AG04450 (cell line): ENCODE data around the gene IQCK. TPM values are rescaled to one million over a fixed set of nuclear protein-coding genes. Genes with fewer than 3 reads are reported as not detected.

Experiments
- CTCF ChIA-PET: fragments of 300-600, 350-600 bp; formaldehyde crosslinking; extraction: SDS; loops from one replicate; lab custom pipeline; 2022; ENCODE audit warnings: antibody characterized with exemption, inconsistent platforms; lab: Charles Lee
- POLR2A ChIA-PET: fragments of 350-600 bp; formaldehyde crosslinking; extraction: SDS; loops from one replicate; lab custom pipeline; 2021; ENCODE audit warnings: antibody characterized with exemption, inconsistent platforms; lab: Yijun Ruan, JAX
- DNase-seq: peaks from one replicate; pipeline ENCODE4 v3.0.0-alpha.2; 2011; ENCODE audit warnings: low read depth, low spot score
- H3K27ac ChIP-seq: one replicate; pipeline ENCODE4 v1.5.1; 2012; ENCODE audit warnings: low read depth, low read length, control low read depth
- H3K27me3 ChIP-seq: one replicate; pipeline ENCODE4 v1.6.0; 2012; ENCODE audit warnings: low read length; ENCODE audit not compliant: control insufficient read depth, insufficient read depth
- H3K4me3 ChIP-seq: 2 replicates; pipeline ENCODE4 v1.5.1; 2011; ENCODE audit warnings: mild to moderate bottlenecking, low read depth, low read length, control low read depth
- H3K9me3 ChIP-seq: 2 replicates; pipeline ENCODE4 v1.5.1; 2012; ENCODE audit warnings: low read length; ENCODE audit not compliant: control insufficient read depth, insufficient read depth
- CTCF ChIP-seq: IDR thresholded peaks from 2 replicates; pipeline ENCODE4 v1.5.1; 2011; ENCODE audit warnings: low read depth, low read length, control low read depth, inconsistent platforms
- polyA plus RNA-seq: library from polyadenylated mRNA; depleted of rRNA; stranded (reverse); fragments of >200 nt; gene quantifications from 2 replicates; pipeline ENCODE4 v1.2.3, GENCODE V29; 2011

Gene IQCK
- polyA plus RNA-seq, 1 experiment: 18.0 TPM

GRCh38 chr16:19780321-19780720, 62.2 kb downstream of the IQCK start:
- H3K27me3 ChIP-seq: no peaks in the 10 kb centered on the region
- ChIA-PET POLR2A (no interaction called here), CTCF (no interaction called here)
- H3K27ac ChIP-seq: no peak overlapping the region
- no peak for DNase-seq
- no peak overlapping the region for H3K4me3 ChIP-seq
- H3K9me3 ChIP-seq: no peaks in the 10 kb centered on the region
- TF ChIP-seq CTCF: no peak

- ChIA-PET POLR2A (no interaction called here), CTCF (no interaction called here)
- H3K27me3 ChIP-seq: no peaks in the 10 kb centered on the region
- no peaks in the 10 kb centered on the region for H3K9me3 ChIP-seq
- H3K4me3 ChIP-seq: no peak overlapping the region
- no peak overlapping the region for H3K27ac ChIP-seq
- DNase-seq: no peak
- no peak for TF ChIP-seq CTCF
Observed at GRCh38 chr16:19781226-19781625, 63.2 kb downstream of the IQCK start.

- CTCF ChIA-PET: no interaction called here
- Histone ChIP-seq H3K27ac (no peak overlapping the region), H3K4me3 (no peak overlapping the region), H3K9me3 (no peaks in the 10 kb centered on the region), H3K27me3 (no peaks in the 10 kb centered on the region)
- POLR2A ChIA-PET: no interaction called here
- no peak for DNase-seq
- no peak for TF ChIP-seq CTCF
Observed at GRCh38 chr16:19783363-19784182, 65.5 kb downstream of the IQCK start.

- no peak overlapping the region for H3K4me3 ChIP-seq
- H3K27ac ChIP-seq: no peak overlapping the region
- ChIA-PET CTCF (no interaction called here), POLR2A (no interaction called here)
- TF ChIP-seq CTCF: no peak
- H3K27me3 ChIP-seq: no peaks in the 10 kb centered on the region
- no peak for DNase-seq
- no peaks in the 10 kb centered on the region for H3K9me3 ChIP-seq
Observed at GRCh38 chr16:19784183-19784736, 66.2 kb downstream of the IQCK start.

GRCh38 chr16:19785081-19785480, 67.0 kb downstream of the IQCK start:
- DNase-seq: no peak
- TF ChIP-seq CTCF: no peak
- CTCF ChIA-PET: no interaction called here

More at GRCh38 chr16:19785081-19785480, 67.0 kb downstream of the IQCK start:
- Histone ChIP-seq H3K27me3 (no peaks in the 10 kb centered on the region), H3K27ac (no peak overlapping the region), H3K9me3 (no peaks in the 10 kb centered on the region), H3K4me3 (no peak overlapping the region)
- POLR2A ChIA-PET: no interaction called here
